NCI-H2171 treated with DMSO at 0.1 percent for 48 hours (cell line): ENCODE results near the gene NFASC.
A peak's percentile ranks its signal among the peaks of the same experiment; 100 is the strongest.

Experiments
- DNase-seq: peaks from one replicate; lab custom pipeline; 2025; lab: John Stamatoyannopoulos, UW

The NFASC gene

GRCh38 chr1:205009670-205010069 lies 139.0 kb downstream of the NFASC start:
- DNase-seq, result peak; percentile 88

DNA sequence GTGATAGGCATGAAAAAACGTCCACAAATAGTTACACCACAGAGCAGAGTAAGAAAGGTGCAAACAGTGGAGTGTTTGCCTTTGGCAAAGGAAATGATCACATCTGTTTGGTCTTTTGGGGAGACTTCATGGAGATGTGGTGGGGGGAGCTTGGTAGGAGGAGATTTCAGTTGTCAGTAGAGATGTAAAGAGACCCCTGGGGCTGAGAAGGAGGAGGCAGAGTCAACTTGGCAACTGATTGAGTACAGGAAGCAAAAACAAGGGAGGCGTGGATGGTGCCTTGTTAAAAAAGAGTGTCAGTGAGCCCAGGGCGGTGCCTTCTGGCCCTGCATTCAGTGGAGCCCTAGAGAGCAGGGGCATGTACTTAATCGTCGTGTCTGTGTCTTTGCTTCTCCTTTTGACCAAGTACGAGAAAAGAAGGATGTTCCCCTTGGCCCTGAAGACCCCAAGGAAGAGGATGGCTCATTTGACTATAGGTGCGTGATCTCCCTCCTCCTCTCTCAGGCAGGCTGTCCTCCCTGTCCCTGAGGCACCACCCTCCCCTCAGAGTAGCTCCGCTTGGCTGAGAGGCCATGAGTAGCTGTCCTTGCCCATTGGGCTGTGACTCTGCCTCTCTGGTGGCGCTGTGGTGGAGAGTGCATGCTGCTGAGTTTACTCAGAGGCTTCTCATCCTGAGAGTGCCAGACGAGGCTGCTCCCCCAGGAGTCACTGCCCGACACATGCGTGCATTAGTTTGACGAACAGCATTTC lies 141.9 kb downstream of the NFASC start:
- peak; percentile 37 for DNase-seq

- peak; percentile 86 for DNase-seq
Measured at GRCh38 chr1:205013683-205014367, 143.2 kb downstream of the NFASC start.

GRCh38 chr1:205014783-205015182 lies 144.1 kb downstream of the NFASC start:
- DNase-seq, result no peak

- DNase-seq, result peak; percentile 20
Measured at GRCh38 chr1:205015241-205015640, 144.6 kb downstream of the NFASC start.

DNA sequence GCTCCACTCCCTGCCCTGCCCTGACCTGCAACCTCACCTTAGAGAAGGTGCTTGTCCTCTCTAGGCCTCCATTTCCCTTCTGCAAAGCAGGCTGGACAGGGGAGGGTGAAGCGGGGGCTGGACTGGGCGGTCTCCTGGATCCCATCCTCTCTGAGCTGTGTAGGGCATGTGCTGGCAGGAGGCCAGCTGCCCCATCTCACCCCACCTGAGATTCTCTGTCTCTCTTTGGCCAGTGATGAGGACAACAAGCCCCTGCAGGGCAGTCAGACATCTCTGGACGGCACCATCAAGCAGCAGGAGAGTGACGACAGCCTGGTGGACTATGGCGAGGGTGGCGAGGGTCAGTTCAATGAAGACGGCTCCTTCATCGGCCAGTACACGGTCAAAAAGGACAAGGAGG lies 145.4 kb downstream of the NFASC start:
- no peak for DNase-seq

GRCh38 chr1:205016584-205016983 lies 145.9 kb downstream of the NFASC start:
- DNase-seq, result no peak

- no peak for DNase-seq
Measured at GRCh38 chr1:205017001-205017400, 146.3 kb downstream of the NFASC start.

- DNase-seq, result no peak
Measured at GRCh38 chr1:205017766-205018165, 147.1 kb downstream of the NFASC start.

- no peak for DNase-seq
Measured at GRCh38 chr1:205018381-205018780, 147.7 kb downstream of the NFASC start.

DNA sequence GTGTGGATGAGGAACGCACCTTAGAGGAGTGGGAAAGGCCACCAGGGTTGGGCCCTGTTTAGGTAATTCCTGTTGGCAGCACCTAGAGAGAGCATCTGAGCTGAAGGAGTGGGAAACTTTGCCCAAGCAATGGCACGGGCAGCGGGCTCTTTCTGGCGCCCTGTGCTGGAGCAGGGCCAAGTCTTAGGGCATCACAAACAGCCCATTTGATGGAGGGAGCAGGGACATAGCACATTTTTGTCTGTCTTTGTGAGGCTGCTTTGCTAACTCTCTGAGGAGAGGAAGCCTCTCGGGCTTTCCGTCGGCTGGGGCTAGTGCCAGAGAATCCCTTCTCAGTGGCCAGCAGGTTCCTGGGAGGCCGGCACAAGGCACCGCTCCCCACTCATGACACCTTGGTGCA lies 149.8 kb downstream of the NFASC start:
- DNase-seq, result no peak

DNA sequence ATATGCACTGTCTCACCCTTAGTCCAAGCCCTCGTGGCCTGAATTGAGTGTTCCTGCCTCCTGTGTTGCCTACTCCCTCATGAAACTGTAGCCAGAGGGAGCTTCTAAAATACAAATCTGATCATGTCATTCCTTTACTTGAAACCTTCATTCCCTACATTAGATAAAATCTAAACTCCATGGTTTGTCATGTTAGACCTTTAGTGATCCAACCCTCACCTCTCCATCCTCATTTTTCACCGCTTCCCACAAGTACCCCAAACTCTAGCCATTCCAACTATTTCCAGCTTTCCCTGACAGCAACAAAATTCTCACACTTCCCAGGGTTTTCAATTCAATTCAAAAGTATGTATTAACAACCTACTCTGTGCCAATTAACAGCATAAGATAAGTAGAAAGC lies 154.0 kb downstream of the NFASC start:
- DNase-seq, result no peak

GRCh38 chr1:205025239-205025638 lies 154.6 kb downstream of the NFASC start:
- no peak for DNase-seq

- DNase-seq, result no peak
Measured at GRCh38 chr1:205026181-205026580, 155.5 kb downstream of the NFASC start.

GRCh38 chr1:205028390-205028789 lies 157.7 kb downstream of the NFASC start:
- no peak for DNase-seq

GRCh38 chr1:205028924-205029323 lies 158.3 kb downstream of the NFASC start:
- no peak for DNase-seq

- no peak for DNase-seq
Measured at GRCh38 chr1:205030241-205030640, 159.6 kb downstream of the NFASC start.

DNA sequence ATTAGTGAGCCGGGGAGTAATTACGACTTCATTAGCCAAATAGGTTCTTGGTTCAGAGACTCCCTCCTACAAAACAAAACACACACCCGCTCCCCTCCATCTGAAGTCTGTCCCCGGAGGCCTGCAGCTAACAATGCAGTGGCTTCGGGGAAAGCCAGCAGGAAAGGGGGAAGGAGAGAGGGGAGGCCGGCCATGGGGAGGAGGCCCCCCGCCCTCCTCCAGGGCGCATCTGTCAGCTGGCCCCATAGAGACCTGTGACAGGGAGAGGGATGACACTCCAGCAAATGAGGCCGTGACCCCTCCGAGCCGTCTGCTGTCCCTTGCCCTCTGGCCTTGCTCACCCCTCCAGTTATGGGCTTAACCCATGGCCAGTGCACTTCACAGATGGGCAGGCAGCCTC lies 160.2 kb downstream of the NFASC start:
- DNase-seq, result peak; percentile 81

GRCh38 chr1:205032508-205032907 lies 161.8 kb downstream of the NFASC start:
- peak; percentile 98 for DNase-seq

GRCh38 chr1:205037539-205037938 lies 166.9 kb downstream of the NFASC start:
- no peak for DNase-seq

DNA sequence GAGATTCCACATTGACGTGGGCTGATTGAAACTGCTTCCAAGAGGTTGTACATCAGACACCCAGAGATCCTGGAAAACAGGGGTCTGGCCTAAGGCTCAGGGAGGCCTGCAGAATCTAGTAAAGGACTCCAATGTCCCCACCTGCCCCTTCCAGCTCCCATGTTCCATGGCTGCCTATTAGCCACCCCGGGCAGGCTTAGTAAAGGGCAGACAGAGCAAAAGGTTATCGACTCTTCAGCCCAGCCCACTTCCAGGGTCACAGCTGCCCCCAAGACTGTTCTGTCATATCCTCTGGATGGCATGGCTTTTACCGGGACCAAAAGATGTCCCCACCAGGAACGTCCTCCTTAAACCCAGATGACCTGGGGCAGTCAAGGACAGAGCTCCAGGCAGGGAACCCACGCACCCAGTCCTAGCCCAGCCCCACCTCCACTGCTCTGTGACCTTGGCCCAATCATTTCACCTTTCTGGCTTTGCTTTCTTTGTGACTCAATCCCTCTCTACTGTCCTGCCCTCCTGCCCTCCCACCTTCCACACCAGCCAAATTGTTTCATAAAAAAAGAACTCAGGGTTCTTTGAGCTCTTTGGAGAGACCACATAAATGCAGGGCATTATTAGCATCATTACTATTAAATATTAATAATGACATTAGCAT lies 167.6 kb downstream of the NFASC start:
- no peak for DNase-seq

DNA sequence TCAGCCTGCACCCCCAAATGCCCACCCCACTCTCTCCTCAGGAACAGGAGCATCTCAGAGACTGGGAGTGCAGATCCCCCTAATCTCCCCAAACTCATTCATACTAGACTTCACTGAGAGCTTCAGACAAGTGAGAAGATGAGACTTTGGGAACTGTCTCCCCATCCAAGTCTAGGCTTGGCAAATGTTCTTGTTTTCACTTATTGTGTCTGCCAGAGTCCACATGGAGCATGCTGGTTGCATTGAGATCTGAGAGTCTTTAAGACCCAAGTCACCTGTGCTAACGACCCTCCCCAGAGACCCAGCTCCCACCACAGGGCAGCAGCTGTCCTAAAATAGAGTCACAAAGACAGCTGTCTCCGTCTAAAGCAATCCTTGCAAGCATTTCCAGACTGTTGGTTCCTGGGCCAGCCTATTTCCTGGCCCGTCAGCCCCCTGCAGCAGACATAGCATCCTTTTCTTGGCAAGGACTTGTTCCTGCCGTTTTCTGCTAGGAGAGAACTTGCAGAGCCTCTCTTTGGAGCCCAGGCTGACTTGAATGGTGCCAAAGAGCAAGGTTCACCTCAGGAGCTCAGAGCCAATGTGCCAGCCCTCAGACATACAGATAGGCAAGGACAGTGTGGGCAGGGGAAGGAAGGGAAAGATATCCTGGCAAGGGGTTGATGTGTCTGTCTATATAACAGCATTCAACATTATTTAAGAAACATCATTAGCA lies 170.5 kb downstream of the NFASC start:
- DNase-seq, result peak; percentile 68
